ENCODE results near the gene SYNDIG1. TPM values are rescaled to one million over a fixed set of nuclear protein-coding genes. Genes with fewer than 3 reads are reported as not detected.

The SYNDIG1 gene
- total and polyA plus RNA-seq, 2 of the 4 experiments (the other 2 are of a cell fraction) = not detected

GRCh38 chr20:24704899-24705298 lies 235.5 kb downstream of the SYNDIG1 start:
- TF ChIP-seq RCOR1 (IDR thresholded peaks at IDR 0.05; ENCODE audit: insufficient replicate concordance, low read length) (no peak), CEBPB (IDR thresholded peaks at IDR 0.05; ENCODE audit: low read depth, low read length) (no peak), NFE2L2 (IDR thresholded peaks at IDR 0.05; ENCODE audit: low read depth, low read length) (no peak), CTCF (conservative IDR thresholded peaks at IDR 0.05; ENCODE audit: low read depth, low read length) (no peak), CHD1 (IDR thresholded peaks at IDR 0.05; ENCODE audit: low read depth, low read length) (no peak), ELK1 (IDR thresholded peaks at IDR 0.05; ENCODE audit: borderline replicate concordance, low read depth, low read length) (no peak), FOS (IDR thresholded peaks at IDR 0.05; ENCODE audit: low read depth, low read length) (no peak), MAZ (IDR thresholded peaks at IDR 0.05; ENCODE audit: borderline replicate concordance, low read depth, low read length) (no peak), SMC3 (IDR thresholded peaks at IDR 0.05; ENCODE audit: low read depth, low read length) (no peak), RAD21 (IDR thresholded peaks at IDR 0.05; ENCODE audit: low read length) (no peak), MXI1 (IDR thresholded peaks at IDR 0.05; ENCODE audit: borderline replicate concordance, low read depth, low read length) (no peak), RFX5 (IDR thresholded peaks at IDR 0.05; ENCODE audit: low read depth, low read length) (no peak), POLR2A (IDR thresholded peaks at IDR 0.05; ENCODE audit: low read depth, low read length) (no peak), USF2 (IDR thresholded peaks at IDR 0.05; ENCODE audit: low read depth, low read length) (no peak), BHLHE40 (IDR thresholded peaks at IDR 0.05; ENCODE audit: low read depth, low read length) (no peak), MAFK (IDR thresholded peaks at IDR 0.05; ENCODE audit: low read depth, low read length) (no peak)
- CTCF ChIA-PET = interaction anchor here (1.3 kb wide), 1 partner anchor 13 kb away, joined by 3 read pairs; no protein-coding TSS in a partner anchor
- Histone ChIP-seq H3K4me2 (ENCODE audit: low read depth, low read length) (no peak overlapping the region), H4K8ac (ENCODE audit: low read depth in 2 of 2, low read length in 2 of 2) (no peak overlapping the region), H2AK9ac (replicated peaks; ENCODE audit: low read depth, low read length, poor library complexity) (no peak overlapping the region), H4K5ac (ENCODE audit: low read depth, low read length) (no peak overlapping the region), H2BK5ac (ENCODE audit: low read depth, low read length, poor library complexity, severe bottlenecking) (no peak overlapping the region), H3K4ac (ENCODE audit: low read depth, low read length) (no peak overlapping the region), H3K56ac (ENCODE audit: extremely low read depth, insufficient read depth, low read length) (no peak overlapping the region), H3K4me3 (ENCODE audit: insufficient read depth, low read depth, low read length) (no peak overlapping the region), H4K91ac (ENCODE audit: insufficient read depth, low read depth, low read length) (no peak overlapping the region), H3K9me1 (ENCODE audit: insufficient read depth, low read length) (no peaks in the 10 kb centered on the region), H3K36me3 (ENCODE audit: control insufficient read depth, insufficient read depth, low read length) (no peaks in the 10 kb centered on the region), H2BK20ac (ENCODE audit: low read depth, low read length) (no peak overlapping the region), H3K14ac (replicated peaks; ENCODE audit: low read depth, low read length) (no peak overlapping the region), H2BK15ac (ENCODE audit: low read depth, low read length) (no peak overlapping the region), H4K20me1 (ENCODE audit: insufficient read depth, low read length) (no peaks in the 10 kb centered on the region), H3K4me1 (ENCODE audit: control insufficient read depth, insufficient read depth, low read length) (no peaks in the 10 kb centered on the region), H3K27me3 (ENCODE audit: control insufficient read depth, insufficient read depth, low read length) (peaks cover 37% of the 10 kb centered on the region), H3K79me1 (ENCODE audit: low read depth in 1 of 2, low read length in 2 of 2) (no peaks in the 10 kb centered on the region), H2AFZ (replicated peaks; ENCODE audit: low read length, poor library complexity) (no peak overlapping the region), H3K9ac (ENCODE audit: low read depth, low read length) (no peak overlapping the region), H3K23ac (ENCODE audit: low read depth, low read length) (no peak overlapping the region), H2BK120ac (ENCODE audit: low read depth, low read length) (no peak overlapping the region), H3K18ac (ENCODE audit: low read depth, low read length) (no peak overlapping the region), H2AK5ac (ENCODE audit: low read depth, low read length) (no peak overlapping the region), H3K27ac (ENCODE audit: insufficient read depth, low read length) (no peak overlapping the region), H3K9me3 (ENCODE audit: control insufficient read depth, insufficient read depth, low read length) (no peaks in the 10 kb centered on the region)
- ATAC-seq (ENCODE audit: low read depth) (no peak), DNase-seq (no peak)
- BruUV-seq (replicated peaks) = no TSS peak
- intact Hi-C loops (cut with micrococcal nuclease) = no loop called here
- POLR2A ChIA-PET (ENCODE audit: unreplicated experiment) = no interaction called here
- 40% methylated on average over 1 of the region's 3 CpGs; no CpG with 5 or more reads in 1 of the 2 experiments for WGBS, 2 experiments (ENCODE audit: extremely low coverage in 2 of 2, insufficient read length in 1 of 2)
- dilution Hi-C loops (cut with HindIII; ENCODE audit: low sequenced_read_pairs, unreplicated experiment) = no loop called here
- in situ Hi-C loops (cut with MboI; ENCODE audit: low sequenced_read_pairs) = no loop called here

Measured in IMR-90 (cell line).